Effector memory CD4-positive, alpha-beta T cell (primary cell): ENCODE results near the gene CLN6.
A peak's percentile ranks its signal among the peaks of the same experiment; 100 is the strongest.

ENCODE experiments used
- DNase-seq, 3 donors: peaks; one replicate each; pipeline ENCODE4 v3.0.0-alpha.2; 2020
- H3K27ac ChIP-seq: 2 replicates; pipeline ENCODE4 v1.7.0; 2013; ENCODE audit warnings: mild to moderate bottlenecking, low read length, moderate library complexity; ENCODE audit not compliant: insufficient read depth, poor library complexity, severe bottlenecking
- H3K27me3 ChIP-seq: replicated peaks from 2 replicates; pipeline ENCODE4 v1.7.0; 2013; ENCODE audit warnings: mild to moderate bottlenecking, low read length; ENCODE audit not compliant: insufficient read depth, control insufficient read depth, poor library complexity, severe bottlenecking
- H3K36me3 ChIP-seq: 2 replicates; pipeline ENCODE4 v1.7.0; 2013; ENCODE audit warnings: mild to moderate bottlenecking, low read length, moderate library complexity; ENCODE audit not compliant: control insufficient read depth, insufficient read depth
- H3K4me1 ChIP-seq: 2 replicates; pipeline ENCODE4 v1.7.0; 2013; ENCODE audit warnings: low read length, mild to moderate bottlenecking; ENCODE audit not compliant: control insufficient read depth, insufficient read depth, poor library complexity, severe bottlenecking
- H3K4me3 ChIP-seq: 2 replicates; pipeline ENCODE4 v1.7.0; 2013; ENCODE audit warnings: low read length, low read depth, mild to moderate bottlenecking; ENCODE audit not compliant: insufficient read depth, poor library complexity, severe bottlenecking
- H3K9me3 ChIP-seq: 2 replicates; pipeline ENCODE4 v1.7.0; 2013; ENCODE audit warnings: mild to moderate bottlenecking, low read length, moderate library complexity; ENCODE audit not compliant: control insufficient read depth
- total RNA-seq, 3 donors: gene quantifications; one replicate each; lab custom pipeline; 2026; lab: John Stamatoyannopoulos, UW

CLN6 gene
- total RNA-seq = 5.9 to 7.5 (median 7.2) reads per million in 3 donors

DNA sequence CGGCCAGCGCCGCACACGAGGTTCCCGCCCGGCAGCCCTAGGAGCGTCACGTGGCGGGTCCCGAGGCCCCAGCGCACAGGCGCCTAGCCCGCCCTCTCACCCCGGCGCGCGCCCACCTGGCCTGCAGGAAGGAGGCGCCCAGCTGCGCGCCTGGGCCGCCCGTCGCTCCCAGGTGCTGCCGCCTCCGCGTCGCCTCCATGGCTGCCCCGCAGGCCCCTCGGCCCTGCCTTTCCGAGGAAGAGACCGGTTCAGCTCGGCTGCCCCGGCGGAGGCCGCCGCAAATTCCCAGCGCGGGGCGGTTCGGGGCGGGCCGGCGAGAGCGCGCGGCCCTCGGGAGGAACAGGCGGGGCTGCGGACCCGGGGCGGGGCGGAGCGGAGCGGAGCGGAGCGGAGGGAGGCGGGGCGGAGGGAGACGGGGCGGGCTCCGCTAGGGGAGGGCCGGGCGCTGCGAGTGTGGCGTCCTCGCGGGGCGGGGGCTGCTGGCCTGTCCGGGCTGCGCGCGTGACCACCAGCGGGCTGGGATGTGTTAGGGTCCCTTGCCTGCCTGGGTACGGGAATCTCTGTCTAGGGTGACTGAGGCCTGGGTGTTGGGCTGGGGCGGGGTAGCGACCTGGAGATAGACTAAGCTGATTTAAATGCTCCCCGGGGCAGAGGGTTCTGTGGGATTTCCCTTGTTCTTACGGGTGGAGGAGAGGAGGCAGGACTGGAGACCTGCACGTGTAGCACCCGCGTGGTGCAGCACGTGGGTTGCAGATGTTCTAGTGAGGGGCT, at the start of gene CLN6:
TSS of gene CLN6 (minus strand) at position 343 of the 771 bp plus-strand sequence. CDS start at position 199, 144 bp downstream.
- Histone ChIP-seq H3K4me3 (peak within 1 kb of the TSS; percentile 75), H3K27me3 (no peaks in the 10 kb centered on the region), H3K9me3 (no peaks in the 10 kb centered on the region), H3K27ac (peak within 1 kb of the TSS; percentile 67), H3K36me3 (no peaks in the 10 kb centered on the region), H3K4me1 (peaks cover 13% of the 10 kb centered on the region)
- DNase-seq = peak; percentile 59 to 71 (median 69)

DNA sequence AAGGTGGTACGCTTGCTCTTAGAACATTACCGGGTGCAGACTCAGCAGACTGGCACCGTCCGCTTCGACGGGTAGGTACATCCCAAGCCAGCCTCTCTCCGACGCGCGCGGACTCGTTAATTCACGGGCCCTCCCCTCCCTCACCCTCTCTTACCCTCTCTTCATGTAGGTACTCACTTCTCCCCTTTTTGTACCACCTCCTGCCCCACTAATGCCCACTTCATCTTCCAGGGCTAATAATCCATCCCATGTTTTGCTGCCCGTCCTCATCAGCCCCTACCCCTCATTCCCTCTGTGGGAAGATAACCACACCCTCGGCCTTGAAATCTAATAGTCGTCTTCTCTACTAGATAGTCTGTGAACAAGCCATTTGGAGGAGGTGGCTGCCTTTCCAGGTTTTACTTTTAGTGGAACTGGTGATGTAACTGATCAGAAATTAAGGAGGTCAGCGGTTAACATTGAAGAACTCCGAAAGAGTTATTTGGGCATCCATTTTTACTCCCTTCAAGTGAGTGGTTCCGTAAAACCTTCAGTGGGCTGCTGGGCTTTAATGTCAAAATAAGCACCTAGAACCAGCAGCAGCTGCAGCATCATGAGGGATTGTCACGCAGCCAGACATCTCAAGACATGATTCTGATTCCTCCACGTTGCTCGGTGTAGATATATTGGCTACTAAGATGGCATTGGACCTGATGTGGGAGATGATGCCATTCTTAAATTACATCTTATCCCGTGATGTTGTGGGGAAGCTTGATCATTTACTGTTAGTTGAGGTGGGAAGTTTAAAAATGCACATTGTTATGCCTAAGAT, 49.3 kb upstream of the CLN6 start:
- peak overlapping the region; percentile 87 for H3K4me3 ChIP-seq
- peak overlapping the region; percentile 93 for H3K27ac ChIP-seq
- peaks cover 30% of the 10 kb centered on the region for H3K4me1 ChIP-seq
- DNase-seq = no peak
- no peaks in the 10 kb centered on the region for H3K9me3 ChIP-seq
- H3K27me3 ChIP-seq = no peaks in the 10 kb centered on the region
- H3K36me3 ChIP-seq = no peaks in the 10 kb centered on the region

DNA sequence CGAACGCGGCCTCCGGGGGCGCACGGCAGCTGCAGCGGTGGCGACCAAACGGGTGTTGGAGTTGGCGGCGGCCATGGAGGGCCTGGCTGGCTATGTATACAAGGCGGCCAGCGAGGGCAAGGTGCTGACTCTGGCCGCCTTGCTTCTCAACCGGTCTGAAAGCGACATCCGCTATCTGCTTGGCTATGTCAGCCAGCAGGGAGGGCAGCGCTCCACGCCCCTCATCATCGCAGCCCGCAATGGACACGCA, 48.7 kb upstream of the CLN6 start:
- peak overlapping the region; percentile 87 for H3K4me3 ChIP-seq
- no peaks in the 10 kb centered on the region for H3K27me3 ChIP-seq
- DNase-seq = no peak
- H3K27ac ChIP-seq = peak overlapping the region; percentile 93
- H3K4me1 ChIP-seq = peaks cover 30% of the 10 kb centered on the region
- H3K9me3 ChIP-seq = no peaks in the 10 kb centered on the region
- no peaks in the 10 kb centered on the region for H3K36me3 ChIP-seq

DNA sequence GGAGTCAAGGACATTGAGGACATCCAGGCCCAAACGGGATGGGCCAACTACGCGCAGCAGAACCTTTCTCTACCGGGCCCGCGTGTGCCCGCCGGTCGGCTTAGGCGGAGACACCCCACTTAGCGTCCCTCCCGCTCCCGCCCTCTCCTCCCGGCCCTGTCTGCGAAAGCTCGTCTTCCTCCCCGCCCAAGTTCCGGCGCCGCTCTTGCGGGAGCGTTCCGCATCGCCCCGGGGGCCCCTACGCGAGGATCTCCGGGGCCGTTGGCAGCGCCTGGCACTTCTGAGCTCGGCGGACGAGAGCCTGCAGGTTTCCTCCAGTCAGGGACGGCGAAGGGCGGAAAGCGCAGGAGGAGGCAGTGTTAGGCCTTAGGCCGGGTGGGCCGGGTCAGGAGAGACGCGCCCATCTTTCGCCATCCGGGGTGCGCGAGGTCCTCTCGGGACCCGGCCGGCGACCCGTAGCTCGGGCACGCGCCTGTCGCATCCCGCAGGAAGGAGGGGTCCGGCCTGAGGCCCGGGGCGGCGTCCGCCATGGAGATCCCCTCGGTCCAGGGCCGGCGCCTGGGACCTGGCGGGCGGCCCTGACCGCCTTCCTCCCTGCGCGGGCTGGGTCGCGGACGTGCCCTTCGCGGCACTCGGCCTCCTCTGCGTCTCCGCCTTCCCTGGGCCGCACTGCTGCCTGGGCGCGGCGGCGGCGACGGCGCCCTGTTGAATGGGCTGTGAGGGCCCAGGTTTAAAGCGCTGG, 48.2 kb upstream of the CLN6 start, which contains the start of gene FEM1B:
TSS of gene FEM1B (plus strand) at position 143 of the 742 bp plus-strand sequence. CDS start 673 bp downstream, outside the sequence.
- H3K4me3 ChIP-seq = peak within 1 kb of the TSS; percentile 87
- H3K27ac ChIP-seq = peak within 1 kb of the TSS; percentile 93
- DNase-seq = peak; percentile 78 to 81 (median 80)
- no peaks in the 10 kb centered on the region for H3K27me3 ChIP-seq
- no peaks in the 10 kb centered on the region for H3K9me3 ChIP-seq
- H3K4me1 ChIP-seq = peaks cover 30% of the 10 kb centered on the region
- no peaks in the 10 kb centered on the region for H3K36me3 ChIP-seq

DNA sequence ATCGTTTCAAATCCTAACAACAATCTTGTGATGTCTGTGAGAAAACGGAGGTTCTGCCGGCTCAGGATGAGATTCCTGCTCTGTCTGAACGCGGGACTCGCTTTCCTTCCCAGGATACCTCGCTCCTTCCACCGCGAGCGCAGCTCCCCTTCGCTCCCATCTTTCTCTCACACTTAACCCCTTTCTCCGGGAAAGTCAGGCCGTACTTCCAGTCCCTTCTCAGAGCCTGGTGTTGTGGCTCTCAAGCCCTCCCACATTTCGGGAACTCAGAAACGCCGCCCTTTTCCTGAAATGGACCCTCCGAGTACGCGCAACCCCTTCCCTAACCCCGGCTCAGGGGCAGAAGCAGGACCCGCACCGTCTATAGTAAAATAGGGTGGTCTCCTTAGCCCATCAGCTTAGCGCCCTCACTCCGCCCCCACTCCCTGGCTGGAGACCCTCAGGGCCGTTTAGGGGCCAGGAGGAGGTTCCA, 47.6 kb upstream of the CLN6 start:
- Histone ChIP-seq H3K36me3 (no peaks in the 10 kb centered on the region), H3K27ac (peak overlapping the region; percentile 93), H3K9me3 (no peaks in the 10 kb centered on the region), H3K4me3 (peak overlapping the region; percentile 87), H3K27me3 (no peaks in the 10 kb centered on the region), H3K4me1 (peaks cover 30% of the 10 kb centered on the region)
- no peak for DNase-seq

DNA sequence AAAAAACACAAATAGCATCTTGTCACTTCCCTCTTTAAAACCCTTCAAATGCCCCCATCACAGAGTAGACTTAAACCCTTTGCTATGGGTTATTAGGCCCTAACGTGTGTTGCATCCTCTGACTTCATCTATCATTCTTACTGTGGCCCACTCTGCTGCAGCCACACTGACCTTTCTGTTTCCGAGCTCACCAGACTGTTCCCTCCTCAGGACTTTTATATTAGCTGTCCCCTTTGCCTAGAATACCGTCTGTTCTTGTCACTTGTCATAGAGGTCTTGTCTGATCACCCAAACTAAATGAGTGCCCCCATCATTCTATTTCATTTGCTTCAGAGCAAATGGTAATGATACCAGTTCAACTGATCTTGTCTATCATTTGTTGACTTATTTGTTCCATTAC, 47.1 kb upstream of the CLN6 start:
- Histone ChIP-seq H3K4me3 (peak overlapping the region; percentile 87), H3K27ac (peak overlapping the region; percentile 93), H3K36me3 (no peaks in the 10 kb centered on the region), H3K4me1 (peaks cover 27% of the 10 kb centered on the region), H3K9me3 (no peaks in the 10 kb centered on the region), H3K27me3 (no peaks in the 10 kb centered on the region)
- no peak for DNase-seq

DNA sequence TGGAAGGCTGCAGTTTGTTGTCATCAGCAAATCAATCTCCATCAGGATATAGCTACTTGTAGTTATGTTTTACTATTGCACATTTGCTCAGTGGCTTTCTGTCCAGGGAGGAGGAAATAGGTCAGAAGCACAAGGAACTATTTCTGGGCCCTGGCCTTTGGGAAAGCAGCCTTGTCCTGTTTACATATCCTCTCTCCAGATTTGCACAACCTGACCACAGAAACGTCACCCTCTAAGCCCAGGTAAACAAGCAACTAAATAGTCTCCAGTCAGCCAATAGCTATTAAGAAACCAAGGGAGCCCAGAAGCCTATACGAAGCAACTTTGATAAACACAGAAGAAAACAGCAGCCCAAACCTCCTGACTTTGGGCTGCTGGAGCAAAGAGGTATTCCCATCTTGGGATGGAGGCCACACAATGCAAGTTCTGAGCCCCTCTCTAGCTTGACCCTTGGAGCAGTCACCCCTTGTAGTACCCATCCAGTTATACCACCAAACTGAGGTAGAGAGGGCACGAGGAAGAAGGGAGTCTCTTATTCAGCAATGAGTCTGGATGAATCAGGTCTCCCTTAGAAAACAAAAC, 45.7 kb upstream of the CLN6 start:
- no peaks in the 10 kb centered on the region for H3K9me3 ChIP-seq
- peaks cover 17% of the 10 kb centered on the region for H3K4me1 ChIP-seq
- H3K27me3 ChIP-seq = no peaks in the 10 kb centered on the region
- DNase-seq = no peak
- H3K27ac ChIP-seq = no peak overlapping the region
- no peaks in the 10 kb centered on the region for H3K36me3 ChIP-seq
- H3K4me3 ChIP-seq = no peak overlapping the region

DNA sequence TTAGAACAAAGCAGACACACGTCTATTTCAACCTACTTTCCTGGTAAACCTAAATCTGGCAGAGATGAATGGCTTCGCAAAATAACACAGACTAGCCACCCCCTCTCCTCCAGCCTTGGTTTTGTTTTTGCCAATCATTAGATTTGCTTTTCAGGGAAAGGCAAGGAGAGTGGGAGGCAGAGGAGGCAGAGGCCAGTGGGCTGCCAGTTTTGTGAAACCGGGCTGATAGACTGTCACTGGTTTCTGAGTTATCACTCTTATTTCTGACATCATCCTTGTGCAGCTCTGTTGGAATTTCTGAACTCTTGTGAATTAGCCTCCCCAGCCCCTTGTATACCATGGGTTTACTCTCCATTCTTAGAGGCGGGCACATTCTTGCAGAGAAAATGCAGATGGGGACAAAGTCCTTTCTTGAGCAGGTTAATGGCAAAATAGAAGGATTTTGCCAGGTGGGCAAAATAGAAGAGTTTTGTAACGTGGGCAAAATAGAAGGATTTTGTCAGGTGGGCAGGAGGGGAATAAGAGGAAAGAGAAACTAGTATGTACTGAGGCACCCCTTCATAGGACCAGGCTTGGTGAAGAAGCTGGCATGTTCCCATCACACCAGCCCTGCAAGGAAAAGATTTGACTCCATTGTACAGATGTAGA, 44.8 kb upstream of the CLN6 start:
- H3K36me3 ChIP-seq = no peaks in the 10 kb centered on the region
- no peak overlapping the region for H3K27ac ChIP-seq
- no peaks in the 10 kb centered on the region for H3K9me3 ChIP-seq
- DNase-seq = no peak
- no peak overlapping the region for H3K4me3 ChIP-seq
- no peaks in the 10 kb centered on the region for H3K27me3 ChIP-seq
- H3K4me1 ChIP-seq = peaks cover 8% of the 10 kb centered on the region

DNA sequence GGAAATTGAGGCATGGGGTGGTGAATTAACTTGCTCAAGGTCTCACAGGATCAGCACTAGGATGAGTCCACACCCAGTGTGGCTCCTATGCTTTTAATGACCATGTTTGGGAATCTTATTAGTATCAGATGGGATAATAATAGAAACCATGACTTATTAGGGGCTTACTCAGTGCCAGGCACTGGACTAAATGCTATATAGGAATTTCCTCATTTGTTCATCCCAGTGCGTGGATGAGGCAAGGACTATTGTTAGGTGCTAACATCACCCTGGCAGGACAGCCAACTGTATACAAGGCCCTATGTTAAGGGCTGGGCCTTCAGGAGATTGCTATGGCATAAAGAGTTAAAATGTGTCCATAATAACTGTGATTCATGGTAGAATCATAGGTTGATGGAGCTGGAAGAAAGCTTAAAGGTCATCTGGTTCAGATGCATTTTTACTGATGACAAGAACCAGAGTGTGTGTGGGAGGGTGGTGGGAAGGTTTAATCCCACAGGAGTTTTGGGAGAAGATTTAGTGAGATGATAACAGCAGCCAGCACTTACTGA, 43.3 kb upstream of the CLN6 start:
- H3K9me3 ChIP-seq = no peaks in the 10 kb centered on the region
- DNase-seq = no peak
- H3K4me1 ChIP-seq = no peaks in the 10 kb centered on the region
- no peak overlapping the region for H3K27ac ChIP-seq
- no peak overlapping the region for H3K4me3 ChIP-seq
- H3K36me3 ChIP-seq = no peaks in the 10 kb centered on the region
- H3K27me3 ChIP-seq = no peaks in the 10 kb centered on the region
